NCI-H2107 (cell line): Measurements from ENCODE around the gene HYLS1.
"Not testable (repeated sequence)": the region's sequence is repeated elsewhere in the genome, so short reads cannot be mapped to it uniquely, and the experiment has no call there.

Experiments used
- DNase-seq: peaks from one replicate; lab custom pipeline; 2025; lab: John Stamatoyannopoulos, UW

The HYLS1 gene, protein sequence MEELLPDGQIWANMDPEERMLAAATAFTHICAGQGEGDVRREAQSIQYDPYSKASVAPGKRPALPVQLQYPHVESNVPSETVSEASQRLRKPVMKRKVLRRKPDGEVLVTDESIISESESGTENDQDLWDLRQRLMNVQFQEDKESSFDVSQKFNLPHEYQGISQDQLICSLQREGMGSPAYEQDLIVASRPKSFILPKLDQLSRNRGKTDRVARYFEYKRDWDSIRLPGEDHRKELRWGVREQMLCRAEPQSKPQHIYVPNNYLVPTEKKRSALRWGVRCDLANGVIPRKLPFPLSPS

DNA sequence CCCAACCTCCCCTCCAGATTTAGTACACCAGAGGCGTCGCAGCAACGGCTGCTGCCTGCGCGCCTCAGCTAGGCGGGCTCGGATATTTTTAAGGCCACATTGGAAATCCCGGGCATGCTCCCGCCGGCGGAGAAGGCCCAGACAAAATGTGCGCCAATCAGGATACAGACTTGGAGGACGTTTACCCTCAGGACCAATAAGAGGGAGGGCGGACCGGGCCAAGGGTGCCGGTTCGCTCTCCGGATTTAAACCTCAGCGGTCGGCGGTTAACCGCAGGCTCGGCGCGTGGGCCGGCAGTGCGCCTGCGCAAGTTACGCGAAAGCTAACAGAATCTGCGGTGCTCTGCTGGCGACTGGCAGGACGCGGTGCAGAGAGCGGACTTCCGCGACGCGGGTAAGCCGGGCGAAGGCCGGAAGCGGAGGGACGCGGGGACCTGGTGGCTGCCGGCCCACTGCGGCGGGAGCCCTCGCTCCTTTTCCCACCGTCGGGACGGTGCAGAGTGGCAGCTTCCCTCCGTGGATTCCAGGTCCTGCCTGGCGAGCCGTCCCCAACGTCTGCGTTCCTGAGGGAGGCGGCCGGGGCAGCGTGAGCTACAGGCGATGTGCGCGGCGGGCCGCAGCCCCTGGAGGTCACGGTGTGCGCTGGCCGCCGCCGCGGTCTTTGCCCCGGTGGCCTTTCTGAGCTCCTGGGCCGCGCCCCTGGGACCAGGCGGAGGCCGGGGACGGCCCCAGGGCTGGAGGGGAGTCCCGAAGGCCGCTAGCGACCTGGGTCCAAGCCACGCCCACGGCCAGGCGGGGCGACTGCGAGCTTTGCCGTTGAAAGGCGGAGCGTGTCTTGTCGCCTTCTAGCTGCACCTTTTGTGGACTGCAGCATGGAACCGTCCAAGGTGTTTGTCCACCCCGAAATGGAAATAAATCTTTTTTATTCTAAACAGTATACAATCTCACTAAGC is at the start of gene HYLS1:
TSS of gene HYLS1 (plus strand) at position 296 of the 952 bp plus-strand sequence. CDS start 11,701 bp downstream, outside the sequence.
- peak; percentile 45 for DNase-seq

DNA sequence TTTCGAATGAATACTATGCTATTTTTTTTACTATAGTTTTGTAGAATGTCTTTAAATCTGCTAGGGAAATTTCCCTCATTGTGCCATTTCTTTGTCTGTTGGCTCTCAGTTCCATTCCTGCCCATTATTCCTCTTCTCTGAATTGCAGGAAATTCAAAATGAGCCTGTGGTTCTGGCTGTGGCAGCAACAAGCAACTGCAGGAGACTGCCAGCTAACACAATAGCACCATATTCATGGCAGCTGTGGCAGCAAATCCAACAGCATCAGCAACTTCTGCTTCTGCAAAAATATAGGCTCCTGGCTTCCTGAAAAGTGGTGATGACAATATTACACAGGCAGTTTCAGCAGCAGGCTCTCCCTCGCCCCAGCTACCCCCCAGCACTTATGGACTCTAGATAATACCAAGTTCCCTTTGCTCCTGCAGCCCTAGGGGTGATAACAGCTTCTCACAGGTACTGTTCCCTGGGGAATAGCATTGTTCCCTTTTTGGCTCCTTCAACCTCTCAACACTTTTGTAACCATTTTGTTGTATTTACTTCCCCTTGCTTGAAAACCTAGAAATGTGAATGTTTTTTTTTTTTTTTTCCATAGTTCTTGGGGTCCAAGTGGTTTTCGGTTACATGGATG is 45.0 kb upstream of the HYLS1 start:
- DNase-seq = no peak

- DNase-seq = no peak
These were observed 41.3 kb upstream of the HYLS1 start for GRCh38 chr11:125846188-125846587.

GRCh38 chr11:125857670-125858069 is 29.8 kb upstream of the HYLS1 start:
- DNase-seq = not testable (repeated sequence)

GRCh38 chr11:125862786-125863185 is 24.7 kb upstream of the HYLS1 start:
- DNase-seq = not testable (repeated sequence)

DNA sequence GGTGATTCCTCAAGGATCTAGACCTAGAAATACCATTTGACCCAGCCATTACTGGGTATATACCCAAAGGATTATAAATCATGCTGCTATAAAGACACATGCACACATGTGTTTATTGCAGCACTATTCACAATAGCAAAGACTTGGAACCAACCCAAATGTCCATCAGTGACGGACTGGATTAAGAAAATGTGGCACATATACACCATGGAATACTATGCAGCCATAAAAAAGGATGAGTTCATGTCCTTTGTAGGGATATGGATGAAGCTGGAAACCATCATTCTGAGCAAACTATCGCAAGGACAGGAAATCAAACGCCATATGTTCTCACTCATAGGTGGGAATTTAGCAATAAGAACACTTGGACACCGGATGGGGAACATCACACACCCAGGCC is 22.1 kb upstream of the HYLS1 start:
- not testable (repeated sequence) for DNase-seq

GRCh38 chr11:125869521-125869920 is 17.9 kb upstream of the HYLS1 start:
- no peak for DNase-seq

GRCh38 chr11:125871391-125872137 is 15.9 kb upstream of the HYLS1 start:
- no peak for DNase-seq

DNA sequence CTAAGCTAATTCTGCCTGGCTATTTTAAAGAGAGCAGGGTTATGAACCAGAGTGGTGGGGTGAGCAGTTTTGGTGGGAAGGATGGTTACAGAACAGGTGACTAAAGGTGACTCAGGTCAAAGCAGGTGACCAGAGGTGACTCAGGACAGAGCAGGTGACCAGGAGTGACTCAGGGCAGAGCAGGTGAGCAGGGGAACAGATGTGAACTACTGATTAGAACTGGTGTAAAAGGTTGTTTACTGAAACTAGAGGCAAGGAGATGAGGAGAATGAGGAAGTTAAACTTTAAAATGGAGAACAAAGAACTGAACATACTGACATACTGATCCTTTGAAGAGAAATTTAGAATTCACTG is 15.4 kb upstream of the HYLS1 start:
- DNase-seq = no peak

GRCh38 chr11:125873881-125874555 is 13.4 kb upstream of the HYLS1 start:
- DNase-seq = no peak

GRCh38 chr11:125874556-125875124 is 12.8 kb upstream of the HYLS1 start:
- DNase-seq = peak; percentile 1

- no peak for DNase-seq
These were observed 6.2 kb upstream of the HYLS1 start for GRCh38 chr11:125881291-125881690.

DNA sequence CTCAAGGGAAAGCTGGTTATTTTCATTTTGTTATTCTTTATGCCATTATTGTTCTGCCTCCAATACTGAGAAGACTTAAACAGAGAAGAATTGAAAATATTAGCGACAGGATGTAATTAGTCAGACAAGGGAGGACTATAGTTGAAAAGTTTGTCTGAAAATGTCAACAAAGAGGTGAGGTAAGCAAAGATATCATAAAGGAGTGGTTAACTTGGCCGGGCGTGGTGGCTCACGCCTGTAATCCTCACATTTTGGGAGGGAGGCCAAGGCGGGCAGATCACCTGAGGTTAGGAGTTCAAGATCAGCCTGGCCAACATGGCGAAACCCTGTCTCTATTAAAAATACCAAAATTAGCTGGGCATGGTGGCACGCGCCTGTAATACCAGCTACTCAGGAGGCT is 4.1 kb upstream of the HYLS1 start:
- DNase-seq = no peak

GRCh38 chr11:125886997-125887372 is 483 bp upstream of the HYLS1 start:
- DNase-seq = no peak

DNA sequence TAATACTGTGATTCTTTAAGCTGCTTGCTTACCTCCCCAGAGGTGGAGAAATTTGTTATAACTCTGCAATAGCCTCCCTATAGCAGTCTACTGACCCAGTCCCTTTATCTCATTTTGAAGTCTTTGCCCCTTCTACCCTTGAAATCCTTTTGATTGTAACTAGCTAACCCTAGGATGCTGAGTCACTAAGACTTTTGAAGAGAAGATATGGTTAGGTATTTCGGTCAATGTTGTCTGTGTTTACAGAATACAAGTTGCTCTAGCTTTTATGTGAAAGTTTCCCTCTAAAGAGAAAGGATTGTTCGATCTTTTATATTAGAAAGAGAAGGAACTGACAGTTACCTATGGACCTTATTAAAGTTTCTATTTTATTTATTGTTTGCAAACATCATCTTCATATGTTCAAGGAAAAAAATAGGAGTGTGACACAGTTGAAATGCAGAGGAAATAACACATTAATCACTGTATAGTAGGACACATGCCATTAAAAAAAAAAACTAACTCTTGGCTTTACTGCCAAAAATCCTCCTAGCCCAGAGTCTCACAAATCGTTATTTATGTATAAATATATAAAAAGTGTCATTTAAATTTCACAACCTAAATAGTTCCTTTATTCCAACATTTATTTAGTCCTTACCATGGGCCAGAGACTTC is 3.1 kb downstream of the HYLS1 start:
- DNase-seq = no peak

- no peak for DNase-seq
These were observed 4.6 kb downstream of the HYLS1 start for GRCh38 chr11:125892071-125892470.

- DNase-seq = no peak
These were observed 5.5 kb downstream of the HYLS1 start for GRCh38 chr11:125892994-125893393.

DNA sequence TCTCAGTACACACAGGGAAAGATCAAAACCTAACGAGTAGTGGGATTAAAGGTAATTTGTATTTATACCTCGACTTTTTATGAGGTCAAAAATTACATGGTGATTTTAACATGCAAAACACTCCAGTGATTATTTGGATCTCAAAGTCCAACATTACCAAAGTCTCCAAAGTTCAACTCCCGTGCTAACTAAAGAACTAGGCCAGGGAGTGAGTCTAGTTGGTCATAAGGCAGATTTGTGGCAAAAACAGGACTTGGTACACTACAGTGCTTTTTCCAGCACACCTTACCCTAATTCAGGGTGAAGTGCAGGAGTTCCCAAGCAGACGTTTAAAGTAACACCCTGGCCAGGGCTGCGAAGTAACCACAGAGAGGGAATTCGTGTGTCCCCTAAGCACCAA is 14.4 kb downstream of the HYLS1 start:
- no peak for DNase-seq

DNA sequence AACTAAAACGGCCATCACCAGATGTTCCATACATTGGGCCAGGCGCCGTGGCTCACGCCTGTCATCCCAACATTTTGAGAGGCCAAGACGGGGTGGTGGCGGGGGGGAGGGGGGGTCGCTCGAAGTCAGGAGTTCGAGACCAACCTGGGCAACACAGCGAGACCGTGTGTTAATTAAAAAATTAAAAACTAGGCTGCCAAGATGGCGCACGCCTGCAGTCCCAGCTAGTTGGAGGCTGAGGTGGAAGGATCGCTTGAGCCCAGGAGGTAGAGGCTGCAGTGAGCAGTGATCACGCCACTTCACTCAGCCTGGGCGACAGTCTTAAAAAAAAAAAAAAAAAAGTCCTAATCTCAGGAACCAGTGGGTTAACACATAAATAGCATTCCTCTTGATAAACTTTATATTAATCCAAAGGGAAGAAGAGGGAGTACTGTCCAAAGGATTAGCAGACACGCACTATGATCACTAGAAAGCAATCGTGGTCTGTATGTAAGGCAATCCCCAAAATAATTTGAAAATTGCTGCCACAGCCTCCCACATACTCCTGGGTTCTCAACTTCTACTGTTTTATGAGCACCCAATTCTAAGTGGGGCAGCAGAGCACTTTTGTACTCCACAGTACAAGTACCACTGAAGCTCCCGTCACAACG is 14.9 kb downstream of the HYLS1 start:
- DNase-seq = no peak
